ENCODE measurements around the gene ASB18. TPM values are rescaled to one million over a fixed set of nuclear protein-coding genes. Genes with fewer than 3 reads are reported as not detected.
"Not testable (repeated sequence)": the region's sequence is repeated elsewhere in the genome, so short reads cannot be mapped to it uniquely, and the experiment has no call there.

Gene ASB18
- total RNA-seq, 4 donors from 2014 or later = not detected

- WGBS, 2 donors = 84 to 86% methylated on average over 5 of the region's 5 CpGs
Measured at GRCh38 chr2:236271851-236272250, 7.6 kb upstream of the ASB18 start.

DNA sequence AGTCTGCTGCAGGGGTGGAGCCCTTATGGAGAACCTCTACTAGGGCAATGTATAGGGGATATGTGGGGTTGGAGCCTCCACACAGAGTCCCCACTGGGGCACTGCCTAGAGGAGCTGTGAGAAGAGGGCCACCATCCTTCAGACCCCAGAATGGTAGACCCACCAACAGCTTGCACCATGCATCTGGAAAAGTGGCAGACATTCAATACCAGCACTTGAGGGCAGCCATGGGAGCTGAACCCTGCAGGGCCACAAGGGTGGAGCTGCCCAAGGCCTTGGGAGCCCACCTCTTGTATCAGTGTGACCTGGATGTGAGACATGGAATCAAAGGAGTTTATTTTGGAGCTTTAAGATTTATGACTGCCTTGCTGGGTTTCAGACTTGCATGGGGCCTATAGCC, 5.7 kb upstream of the ASB18 start:
- not testable (repeated sequence) for H3K27me3 ChIP-seq; H3K4me1 ChIP-seq; DNase-seq (ENCODE audit: low spot score in 2 of 2); H3K27ac ChIP-seq; H3K4me3 ChIP-seq; H3K9me3 ChIP-seq; H3K36me3 ChIP-seq

More at GRCh38 chr2:236271851-236272250, 7.6 kb upstream of the ASB18 start:
- H3K27me3 ChIP-seq = no peaks in the 10 kb centered on the region
- no peaks in the 10 kb centered on the region for H3K4me1 ChIP-seq
- H3K36me3 ChIP-seq = no peaks in the 10 kb centered on the region
- DNase-seq (ENCODE audit: low spot score in 2 of 2) = no peak
- TF ChIP-seq EP300 (IDR thresholded peaks at IDR 0.05) = no peak
- TF ChIP-seq POLR2A (IDR thresholded peaks at IDR 0.05) = no peak
- TF ChIP-seq, protein P1, sequence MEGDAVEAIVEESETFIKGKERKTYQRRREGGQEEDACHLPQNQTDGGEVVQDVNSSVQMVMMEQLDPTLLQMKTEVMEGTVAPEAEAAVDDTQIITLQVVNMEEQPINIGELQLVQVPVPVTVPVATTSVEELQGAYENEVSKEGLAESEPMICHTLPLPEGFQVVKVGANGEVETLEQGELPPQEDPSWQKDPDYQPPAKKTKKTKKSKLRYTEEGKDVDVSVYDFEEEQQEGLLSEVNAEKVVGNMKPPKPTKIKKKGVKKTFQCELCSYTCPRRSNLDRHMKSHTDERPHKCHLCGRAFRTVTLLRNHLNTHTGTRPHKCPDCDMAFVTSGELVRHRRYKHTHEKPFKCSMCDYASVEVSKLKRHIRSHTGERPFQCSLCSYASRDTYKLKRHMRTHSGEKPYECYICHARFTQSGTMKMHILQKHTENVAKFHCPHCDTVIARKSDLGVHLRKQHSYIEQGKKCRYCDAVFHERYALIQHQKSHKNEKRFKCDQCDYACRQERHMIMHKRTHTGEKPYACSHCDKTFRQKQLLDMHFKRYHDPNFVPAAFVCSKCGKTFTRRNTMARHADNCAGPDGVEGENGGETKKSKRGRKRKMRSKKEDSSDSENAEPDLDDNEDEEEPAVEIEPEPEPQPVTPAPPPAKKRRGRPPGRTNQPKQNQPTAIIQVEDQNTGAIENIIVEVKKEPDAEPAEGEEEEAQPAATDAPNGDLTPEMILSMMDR (IDR thresholded peaks at IDR 0.05) = no peak
- H3K27ac ChIP-seq = no peak overlapping the region
- H3K9me3 ChIP-seq = peaks cover 0 to 14% (median 0%) of the 10 kb centered on the region in 4 donors
- no peak overlapping the region for H3K4me3 ChIP-seq

DNA sequence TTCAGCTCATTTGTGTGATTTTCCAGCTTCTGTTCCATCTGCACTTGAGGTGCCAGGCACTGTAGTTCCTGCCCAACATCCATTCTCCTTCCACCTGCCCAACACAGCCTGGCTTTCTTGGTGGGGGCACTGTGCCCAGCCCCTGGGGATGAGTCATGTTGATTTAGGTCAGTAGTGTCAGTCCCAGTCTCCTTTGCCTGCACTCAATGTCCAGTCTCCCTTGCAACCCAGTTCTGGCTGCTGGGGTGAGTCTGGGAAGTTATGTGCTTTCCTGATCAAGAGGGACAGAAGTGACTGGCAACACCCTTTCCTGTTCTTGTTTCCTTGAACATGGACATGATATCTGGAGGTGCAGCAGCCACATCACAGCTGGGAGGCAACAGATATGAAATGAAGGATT, 1.5 kb upstream of the ASB18 start:
- H3K9me3 ChIP-seq = peaks cover 0 to 17% (median 0%) of the 10 kb centered on the region in 4 donors
- no peak for DNase-seq (ENCODE audit: low spot score in 2 of 2)
- H3K4me1 ChIP-seq = no peaks in the 10 kb centered on the region
- no peaks in the 10 kb centered on the region for H3K36me3 ChIP-seq
- TF ChIP-seq, protein P1 (IDR thresholded peaks at IDR 0.05) = no peak
- no peak overlapping the region for H3K4me3 ChIP-seq
- H3K27ac ChIP-seq = no peak overlapping the region
- no peaks in the 10 kb centered on the region for H3K27me3 ChIP-seq

DNA sequence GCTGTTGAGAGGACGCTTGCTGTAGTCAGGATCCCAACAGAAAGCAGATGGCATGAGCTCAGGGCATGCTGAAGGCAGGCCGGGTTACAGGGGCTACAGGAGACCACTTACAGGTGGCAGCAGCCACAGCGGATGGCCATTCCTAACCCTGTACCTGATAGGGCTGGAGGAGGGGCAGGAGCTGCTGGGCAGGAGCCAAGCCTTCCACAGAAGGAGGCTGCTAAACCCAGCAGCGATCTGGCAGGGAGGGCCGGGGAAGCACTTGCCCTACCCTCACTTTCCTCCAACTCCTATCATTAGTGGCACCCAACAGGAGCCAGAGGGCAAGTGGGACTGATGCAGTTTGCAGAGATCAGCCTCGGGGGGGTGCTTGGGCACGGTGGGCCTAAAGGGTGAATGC, 2.0 kb downstream of the ASB18 start:
- Histone ChIP-seq H3K36me3 (no peaks in the 10 kb centered on the region), H3K4me1 (no peaks in the 10 kb centered on the region), H3K9me3 (peaks cover 0 to 7% (median 0%) of the 10 kb centered on the region in 4 donors), H3K27me3 (no peaks in the 10 kb centered on the region), H3K27ac (no peak overlapping the region), H3K4me3 (no peak overlapping the region)
- no peak for DNase-seq (ENCODE audit: low spot score in 2 of 2)
- 86 to 88% methylated on average over 3 to 7 of the region's 7 CpGs for WGBS, 2 donors
- TF ChIP-seq POLR2A (IDR thresholded peaks at IDR 0.05) (no peak), EP300 (IDR thresholded peaks at IDR 0.05) (no peak)
- TF ChIP-seq, protein P1 (IDR thresholded peaks at IDR 0.05) = no peak

DNA sequence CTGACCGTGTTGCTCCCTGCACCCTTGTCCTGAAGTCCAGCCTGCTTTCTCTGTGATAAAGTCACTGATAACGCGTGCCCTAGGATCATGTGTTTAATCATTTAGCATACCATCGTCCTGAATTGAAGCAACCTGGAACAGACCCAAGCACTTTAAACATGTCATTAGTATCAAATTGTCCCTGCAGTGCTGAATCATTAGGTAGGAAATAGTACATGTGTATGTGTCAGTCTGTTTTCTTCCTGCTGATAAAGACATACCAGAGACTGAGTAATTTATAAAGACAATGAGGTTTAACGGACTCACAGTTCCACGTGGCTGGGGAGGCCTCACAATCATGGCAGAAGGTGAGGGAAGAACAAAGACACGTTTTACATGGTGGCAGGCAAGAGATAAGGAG, 2.8 kb downstream of the ASB18 start:
- Histone ChIP-seq H3K27ac (no peak overlapping the region), H3K36me3 (no peaks in the 10 kb centered on the region), H3K4me1 (no peaks in the 10 kb centered on the region), H3K4me3 (no peak overlapping the region), H3K9me3 (peaks cover 0 to 7% (median 0%) of the 10 kb centered on the region in 4 donors), H3K27me3 (no peaks in the 10 kb centered on the region)
- DNase-seq (ENCODE audit: low spot score in 2 of 2) = no peak
- WGBS, 2 donors = 64 to 73% methylated on average over 7 of the region's 7 CpGs
- TF ChIP-seq, protein P1 (IDR thresholded peaks at IDR 0.05) = no peak
- TF ChIP-seq EP300 (IDR thresholded peaks at IDR 0.05) (no peak), POLR2A (IDR thresholded peaks at IDR 0.05) (no peak)

DNA sequence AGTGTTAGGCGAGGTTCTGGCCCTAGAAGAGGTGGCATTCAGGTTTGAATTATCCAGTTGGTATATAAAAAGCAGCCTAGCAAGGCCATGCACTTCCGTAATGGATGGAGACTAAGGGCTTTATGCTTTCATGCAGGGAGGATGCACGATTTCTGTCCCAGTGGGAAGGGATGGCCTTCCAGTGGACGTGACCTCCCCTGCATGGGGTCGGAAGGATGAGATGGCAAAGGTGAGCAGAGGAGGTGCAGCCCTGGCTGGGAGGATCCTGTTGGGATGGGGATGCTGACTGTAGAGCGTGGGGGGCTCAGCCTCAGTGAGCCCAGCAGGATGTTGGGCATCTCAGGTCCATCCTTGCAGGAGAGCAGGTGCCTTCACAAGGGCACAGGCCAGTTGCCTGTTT, 4.8 kb downstream of the ASB18 start:
- 85 to 86% methylated on average over 6 of the region's 6 CpGs for WGBS, 2 donors

More for the DNA sequence above, 4.8 kb downstream of the ASB18 start:
- no peak for DNase-seq (ENCODE audit: low spot score in 2 of 2)
- Histone ChIP-seq H3K9me3 (peaks cover 0 to 7% (median 0%) of the 10 kb centered on the region in 4 donors), H3K36me3 (no peaks in the 10 kb centered on the region), H3K4me1 (no peaks in the 10 kb centered on the region), H3K4me3 (no peak overlapping the region), H3K27ac (no peak overlapping the region), H3K27me3 (no peaks in the 10 kb centered on the region)
- TF ChIP-seq, protein P1 (IDR thresholded peaks at IDR 0.05) = no peak
- TF ChIP-seq POLR2A (IDR thresholded peaks at IDR 0.05) (no peak), EP300 (IDR thresholded peaks at IDR 0.05) (no peak)

Data from tibial nerve (tissue), 4 donors.